ENCODE data around the gene CDH1.

Gene CDH1

DNA sequence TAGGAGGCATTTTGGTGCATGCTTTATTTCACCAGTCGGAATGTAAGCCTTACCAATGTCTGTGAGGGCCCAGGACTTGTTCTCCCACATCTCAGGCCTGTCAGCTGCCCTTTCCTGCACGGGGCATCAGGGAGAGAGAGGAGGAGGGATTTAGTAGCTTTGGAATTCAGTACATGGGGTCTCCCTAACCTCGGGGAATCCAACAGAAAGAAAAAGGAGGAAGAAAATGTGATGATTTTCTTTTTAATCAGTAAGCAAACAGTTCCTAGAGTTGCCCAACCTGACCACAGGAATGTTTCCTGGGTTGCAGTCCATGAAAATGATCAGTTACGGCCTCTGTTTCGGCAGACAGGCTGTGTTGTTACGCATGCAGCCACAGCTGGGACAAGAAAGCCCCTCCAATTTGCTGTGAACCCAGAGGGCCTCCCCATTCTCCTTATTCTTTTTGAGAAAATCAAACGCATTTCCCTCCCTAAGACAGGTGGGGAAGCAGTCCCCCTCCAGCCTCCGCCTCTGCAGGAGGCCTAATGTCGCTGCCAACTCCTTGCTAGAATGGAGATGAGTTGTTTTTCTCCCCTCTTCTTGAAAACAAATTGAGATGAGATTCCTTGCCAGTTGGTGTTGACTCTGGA is 53.2 kb downstream of the CDH1 start:
- Histone ChIP-seq H3K9me3 (ENCODE audit: control insufficient read depth, insufficient read depth, low read length) (no peaks in the 10 kb centered on the region), H3K36me3 (ENCODE audit: control insufficient read depth, insufficient read depth, low read length) (no peaks in the 10 kb centered on the region), H3K27me3 (ENCODE audit: control insufficient read depth, insufficient read depth, low read length) (no peaks in the 10 kb centered on the region), H3K4me1 (ENCODE audit: control insufficient read depth, insufficient read depth, low read length) (peaks cover 7% of the 10 kb centered on the region), H3K4me3 (ENCODE audit: low read length) (no peak overlapping the region), H3K27ac (ENCODE audit: low read length) (peak overlapping the region; percentile 17)
- no peak for DNase-seq (ENCODE audit: low read depth, low spot score)
- WGBS (ENCODE audit: insufficient coverage, insufficient read length), result no CpG with 5 or more reads among the region's 9 CpGs

DNA sequence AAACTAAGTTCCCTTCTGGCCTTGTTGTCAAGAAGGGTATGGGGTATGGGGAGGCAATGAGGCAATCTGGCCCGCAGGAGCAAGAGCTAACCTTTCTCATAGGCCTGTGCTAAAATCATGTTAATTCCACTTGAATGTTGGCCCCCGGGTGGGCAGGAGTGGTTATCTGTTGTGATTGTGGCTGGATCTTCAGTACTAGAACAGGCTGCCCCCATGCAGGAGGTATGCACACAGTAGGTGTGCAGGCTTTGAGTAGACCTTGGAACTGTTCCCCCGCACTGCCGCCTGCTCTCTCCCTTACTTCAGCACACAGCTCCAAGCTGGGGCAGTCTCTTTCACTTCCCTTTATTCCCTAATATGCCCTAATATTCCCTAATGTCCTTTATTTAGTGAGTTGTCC is 53.9 kb downstream of the CDH1 start:
- no peaks in the 10 kb centered on the region for H3K36me3 ChIP-seq (ENCODE audit: control insufficient read depth, insufficient read depth, low read length)
- no peak for DNase-seq (ENCODE audit: low read depth, low spot score)
- peaks cover 7% of the 10 kb centered on the region for H3K4me1 ChIP-seq (ENCODE audit: control insufficient read depth, insufficient read depth, low read length)
- no peaks in the 10 kb centered on the region for H3K9me3 ChIP-seq (ENCODE audit: control insufficient read depth, insufficient read depth, low read length)
- WGBS (ENCODE audit: insufficient coverage, insufficient read length), result no CpG with 5 or more reads among the region's 4 CpGs
- no peak overlapping the region for H3K4me3 ChIP-seq (ENCODE audit: low read length)
- peak overlapping the region; percentile 17 for H3K27ac ChIP-seq (ENCODE audit: low read length)
- H3K27me3 ChIP-seq (ENCODE audit: control insufficient read depth, insufficient read depth, low read length), result no peaks in the 10 kb centered on the region

DNA sequence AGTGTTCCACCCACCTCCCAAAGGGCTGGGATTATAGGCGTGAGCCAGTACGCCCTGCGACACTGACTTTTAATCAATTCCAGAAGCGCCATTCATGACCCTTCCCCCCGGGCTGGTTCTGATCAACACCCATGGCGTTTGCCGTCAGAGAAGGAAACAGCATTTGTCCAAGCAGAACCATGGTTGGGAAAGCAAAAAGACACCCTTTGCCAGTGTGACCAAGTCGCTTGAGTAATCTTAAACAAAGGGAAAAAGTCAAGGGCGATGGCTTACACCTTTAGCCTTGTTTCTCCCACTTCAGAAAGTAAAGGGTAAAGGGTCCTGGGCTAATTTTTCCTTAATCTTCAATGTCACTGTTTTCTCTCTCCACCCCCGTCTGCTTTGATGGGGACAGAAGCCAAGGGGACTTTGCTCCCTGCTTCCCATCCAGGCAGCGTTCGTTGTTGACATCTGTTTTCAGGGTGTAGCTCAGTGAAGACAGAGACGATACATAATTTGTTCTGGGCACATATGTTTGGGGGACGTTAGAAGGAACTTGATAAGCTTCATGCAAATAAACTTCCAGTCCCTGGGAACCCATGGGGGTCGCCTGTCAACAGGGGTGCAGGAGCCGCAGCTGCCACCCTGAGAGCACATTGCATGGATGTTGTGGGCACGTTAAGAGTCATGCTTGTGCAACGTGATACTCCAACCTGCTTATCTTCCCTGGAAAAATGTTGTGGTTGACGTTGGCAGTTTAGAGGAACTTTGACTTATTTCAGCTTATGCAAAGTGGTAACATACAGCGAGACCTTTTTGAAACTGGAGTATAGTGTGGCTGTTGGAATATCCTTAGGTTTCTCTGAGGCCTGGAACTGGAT is 55.6 kb downstream of the CDH1 start:
- DNase-seq (ENCODE audit: low read depth, low spot score), result no peak
- H3K27me3 ChIP-seq (ENCODE audit: control insufficient read depth, insufficient read depth, low read length), result no peaks in the 10 kb centered on the region
- no peaks in the 10 kb centered on the region for H3K9me3 ChIP-seq (ENCODE audit: control insufficient read depth, insufficient read depth, low read length)
- no peak overlapping the region for H3K4me3 ChIP-seq (ENCODE audit: low read length)
- no peaks in the 10 kb centered on the region for H3K36me3 ChIP-seq (ENCODE audit: control insufficient read depth, insufficient read depth, low read length)
- WGBS (ENCODE audit: insufficient coverage, insufficient read length), result no CpG with 5 or more reads among the region's 20 CpGs
- peaks cover 7% of the 10 kb centered on the region for H3K4me1 ChIP-seq (ENCODE audit: control insufficient read depth, insufficient read depth, low read length)
- H3K27ac ChIP-seq (ENCODE audit: low read length), result no peak overlapping the region

DNA sequence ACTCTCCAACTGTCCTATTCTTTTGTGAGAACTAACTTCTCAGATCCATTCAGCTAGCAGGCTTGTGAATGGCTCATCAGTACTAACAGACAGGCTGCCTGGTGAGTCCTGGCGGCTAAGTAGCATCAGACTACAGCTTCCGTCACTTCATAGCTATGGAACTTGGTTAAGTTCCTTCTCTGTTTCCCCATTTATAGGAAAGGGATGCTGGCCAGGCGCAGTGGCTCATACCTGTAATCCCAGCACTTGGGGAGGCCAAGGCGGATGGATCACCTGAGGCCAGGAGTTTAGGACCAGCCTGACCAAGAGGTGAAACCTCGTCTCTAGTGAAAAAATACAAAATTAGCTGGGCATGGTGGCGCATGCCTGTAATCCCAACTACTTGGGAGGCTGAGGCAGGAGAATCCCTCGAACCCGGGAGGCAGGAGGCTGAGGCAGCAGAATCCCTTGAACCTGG is 56.3 kb downstream of the CDH1 start:
- Histone ChIP-seq H3K4me1 (ENCODE audit: control insufficient read depth, insufficient read depth, low read length) (peaks cover 8% of the 10 kb centered on the region), H3K27ac (ENCODE audit: low read length) (no peak overlapping the region), H3K36me3 (ENCODE audit: control insufficient read depth, insufficient read depth, low read length) (no peaks in the 10 kb centered on the region), H3K27me3 (ENCODE audit: control insufficient read depth, insufficient read depth, low read length) (no peaks in the 10 kb centered on the region), H3K4me3 (ENCODE audit: low read length) (no peak overlapping the region), H3K9me3 (ENCODE audit: control insufficient read depth, insufficient read depth, low read length) (no peaks in the 10 kb centered on the region)
- DNase-seq (ENCODE audit: low read depth, low spot score), result no peak
- WGBS (ENCODE audit: insufficient coverage, insufficient read length), result no CpG with 5 or more reads among the region's 8 CpGs

DNA sequence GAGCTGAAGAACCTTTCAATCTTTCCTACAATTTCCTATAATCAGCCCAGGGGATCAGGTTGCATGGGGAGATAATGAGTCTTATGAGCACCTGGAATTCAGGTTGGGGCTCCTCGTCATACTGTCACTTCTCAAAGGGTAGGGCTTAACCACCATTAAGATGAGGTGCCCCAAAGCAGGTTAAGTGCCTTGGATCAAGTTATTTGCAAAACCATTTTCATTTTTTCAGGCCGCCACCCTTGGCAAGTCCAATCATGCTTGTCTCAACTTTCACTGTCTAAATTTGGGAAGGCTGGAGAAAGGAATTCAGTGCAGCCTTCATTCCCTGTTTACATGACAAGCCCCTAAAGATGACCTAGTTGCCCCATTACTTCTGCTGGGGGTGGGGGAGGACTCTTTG is 61.3 kb downstream of the CDH1 start:
- peaks cover 11% of the 10 kb centered on the region; the same call in 1 of the 2 replicates for H3K36me3 ChIP-seq (ENCODE audit: control insufficient read depth, insufficient read depth, low read length)
- H3K27me3 ChIP-seq (ENCODE audit: control insufficient read depth, insufficient read depth, low read length), result no peaks in the 10 kb centered on the region
- no peak for DNase-seq (ENCODE audit: low read depth, low spot score)
- H3K27ac ChIP-seq (ENCODE audit: low read length), result no peak overlapping the region
- H3K4me3 ChIP-seq (ENCODE audit: low read length), result no peak overlapping the region
- no peaks in the 10 kb centered on the region for H3K9me3 ChIP-seq (ENCODE audit: control insufficient read depth, insufficient read depth, low read length)
- WGBS (ENCODE audit: insufficient coverage, insufficient read length), result no CpG with 5 or more reads among the region's 2 CpGs
- H3K4me1 ChIP-seq (ENCODE audit: control insufficient read depth, insufficient read depth, low read length), result peaks cover 5% of the 10 kb centered on the region; the same call in 1 of the 2 replicates

DNA sequence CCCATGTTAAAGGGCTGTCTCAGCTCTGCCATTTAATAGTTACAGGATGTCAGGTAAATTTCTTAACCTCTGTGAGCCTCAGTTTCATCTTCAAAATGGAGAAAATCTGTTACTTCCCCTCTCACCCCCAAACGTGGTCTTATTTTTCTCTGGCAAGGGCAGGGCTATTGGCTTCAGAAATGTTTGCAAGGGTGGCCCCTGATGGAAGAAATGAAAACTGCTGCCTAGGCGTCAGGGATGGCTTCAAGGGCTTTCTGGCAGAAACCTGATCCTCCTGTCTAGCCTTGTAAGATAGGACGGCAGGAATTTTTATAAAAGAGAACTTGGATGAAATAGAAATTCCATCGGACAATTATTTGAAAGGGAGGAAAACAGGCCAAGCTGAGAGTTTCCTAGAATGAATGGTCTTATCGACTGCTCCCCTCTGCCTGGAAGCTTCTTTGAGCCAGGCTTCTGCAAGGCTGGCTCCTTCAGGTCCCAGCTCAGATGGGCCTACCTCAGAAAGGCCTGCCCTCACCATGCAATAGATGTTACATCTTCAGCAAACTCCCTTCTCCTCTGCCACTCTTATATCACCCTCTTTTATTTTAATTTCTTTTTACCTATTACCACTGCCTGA is 63.3 kb downstream of the CDH1 start:
- no peak overlapping the region for H3K27ac ChIP-seq (ENCODE audit: low read length)
- peak; percentile 64 for DNase-seq (ENCODE audit: low read depth, low spot score)

DNA sequence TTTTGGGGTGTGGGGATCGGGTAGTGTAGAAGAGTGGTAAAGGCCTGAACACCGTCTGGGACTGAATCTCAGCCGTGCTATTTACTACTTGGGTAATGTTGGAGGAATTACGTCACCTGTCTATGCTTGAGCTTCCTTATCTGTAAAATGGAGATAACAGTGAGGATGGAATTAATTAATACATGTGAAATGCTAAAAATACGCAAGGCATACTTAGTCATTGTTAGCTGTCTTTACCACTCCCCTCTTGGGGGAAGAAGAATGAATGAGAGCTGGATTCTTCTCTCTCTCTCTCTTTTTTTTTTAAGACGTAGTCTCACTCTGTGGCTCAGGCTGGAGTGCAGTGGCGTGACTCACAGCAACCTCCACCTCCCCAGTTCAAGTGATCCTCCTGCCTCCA is 65.1 kb downstream of the CDH1 start:
- WGBS (ENCODE audit: insufficient coverage, insufficient read length), result no CpG with 5 or more reads among the region's 7 CpGs
- peaks cover 4% of the 10 kb centered on the region; the same call in 1 of the 2 replicates for H3K4me1 ChIP-seq (ENCODE audit: control insufficient read depth, insufficient read depth, low read length)
- no peak for DNase-seq (ENCODE audit: low read depth, low spot score)
- H3K27ac ChIP-seq (ENCODE audit: low read length), result no peak overlapping the region
- H3K4me3 ChIP-seq (ENCODE audit: low read length), result no peak overlapping the region
- no peaks in the 10 kb centered on the region for H3K27me3 ChIP-seq (ENCODE audit: control insufficient read depth, insufficient read depth, low read length)
- peaks cover 11% of the 10 kb centered on the region; the same call in 1 of the 2 replicates for H3K36me3 ChIP-seq (ENCODE audit: control insufficient read depth, insufficient read depth, low read length)
- no peaks in the 10 kb centered on the region for H3K9me3 ChIP-seq (ENCODE audit: control insufficient read depth, insufficient read depth, low read length)

More for the DNA sequence above, 63.3 kb downstream of the CDH1 start:
- H3K9me3 ChIP-seq (ENCODE audit: control insufficient read depth, insufficient read depth, low read length), result no peaks in the 10 kb centered on the region
- H3K36me3 ChIP-seq (ENCODE audit: control insufficient read depth, insufficient read depth, low read length), result peaks cover 11% of the 10 kb centered on the region; the same call in 1 of the 2 replicates
- peaks cover 4% of the 10 kb centered on the region; the same call in 1 of the 2 replicates for H3K4me1 ChIP-seq (ENCODE audit: control insufficient read depth, insufficient read depth, low read length)
- no CpG with 5 or more reads among the region's 5 CpGs for WGBS (ENCODE audit: insufficient coverage, insufficient read length)
- no peaks in the 10 kb centered on the region for H3K27me3 ChIP-seq (ENCODE audit: control insufficient read depth, insufficient read depth, low read length)
- H3K4me3 ChIP-seq (ENCODE audit: low read length), result no peak overlapping the region

DNA sequence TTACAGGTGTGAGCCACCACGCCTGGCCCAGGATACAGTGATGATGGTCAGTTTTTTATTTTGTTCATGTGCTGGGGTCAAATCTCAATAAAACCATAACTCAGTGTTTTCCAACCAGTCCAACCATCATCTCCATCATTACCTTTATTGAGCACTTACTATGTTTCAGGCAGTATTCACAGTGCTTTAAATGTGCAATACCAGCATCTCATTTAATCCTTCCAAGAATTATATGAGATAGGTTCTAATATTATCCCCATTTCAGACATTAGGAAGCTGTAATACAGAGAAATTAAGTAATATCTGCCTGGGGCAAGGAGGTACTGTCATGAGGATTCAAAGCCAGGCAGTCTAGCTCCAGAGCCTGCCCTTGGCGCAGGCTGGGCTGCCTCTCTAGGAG is 69.3 kb downstream of the CDH1 start:
- no peak for DNase-seq (ENCODE audit: low read depth, low spot score)
- Histone ChIP-seq H3K27me3 (ENCODE audit: control insufficient read depth, insufficient read depth, low read length) (no peaks in the 10 kb centered on the region), H3K4me1 (ENCODE audit: control insufficient read depth, insufficient read depth, low read length) (no peaks in the 10 kb centered on the region), H3K4me3 (ENCODE audit: low read length) (no peak overlapping the region), H3K27ac (ENCODE audit: low read length) (no peak overlapping the region), H3K9me3 (ENCODE audit: control insufficient read depth, insufficient read depth, low read length) (no peaks in the 10 kb centered on the region), H3K36me3 (ENCODE audit: control insufficient read depth, insufficient read depth, low read length) (peaks cover 23% of the 10 kb centered on the region)
- WGBS (ENCODE audit: insufficient coverage, insufficient read length), result no CpG with 5 or more reads among the region's 2 CpGs

DNA sequence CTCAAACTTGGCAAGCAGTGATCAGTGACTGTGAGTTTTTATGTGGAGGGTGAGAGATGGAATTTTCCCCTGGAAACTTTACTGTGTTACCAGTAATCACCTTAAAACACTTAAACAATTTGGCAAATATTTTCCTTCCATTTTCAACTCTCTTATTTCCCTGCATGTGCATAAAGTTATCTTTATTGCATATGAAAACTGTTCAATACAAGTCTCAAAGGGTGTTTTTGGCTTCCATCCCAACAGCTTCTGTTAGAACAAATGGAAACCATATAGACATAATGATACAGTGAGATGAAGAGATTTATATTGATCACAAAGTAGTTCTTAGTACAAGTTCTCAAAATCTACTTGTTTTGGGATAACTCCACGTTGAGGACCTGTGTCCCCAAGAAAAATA is 69.9 kb downstream of the CDH1 start:
- Histone ChIP-seq H3K4me3 (ENCODE audit: low read length) (no peak overlapping the region), H3K9me3 (ENCODE audit: control insufficient read depth, insufficient read depth, low read length) (no peaks in the 10 kb centered on the region), H3K4me1 (ENCODE audit: control insufficient read depth, insufficient read depth, low read length) (no peaks in the 10 kb centered on the region), H3K36me3 (ENCODE audit: control insufficient read depth, insufficient read depth, low read length) (peaks cover 24% of the 10 kb centered on the region), H3K27ac (ENCODE audit: low read length) (no peak overlapping the region), H3K27me3 (ENCODE audit: control insufficient read depth, insufficient read depth, low read length) (no peaks in the 10 kb centered on the region)
- DNase-seq (ENCODE audit: low read depth, low spot score), result no peak
- no CpG with 5 or more reads among the region's 1 CpG for WGBS (ENCODE audit: insufficient coverage, insufficient read length)

DNA sequence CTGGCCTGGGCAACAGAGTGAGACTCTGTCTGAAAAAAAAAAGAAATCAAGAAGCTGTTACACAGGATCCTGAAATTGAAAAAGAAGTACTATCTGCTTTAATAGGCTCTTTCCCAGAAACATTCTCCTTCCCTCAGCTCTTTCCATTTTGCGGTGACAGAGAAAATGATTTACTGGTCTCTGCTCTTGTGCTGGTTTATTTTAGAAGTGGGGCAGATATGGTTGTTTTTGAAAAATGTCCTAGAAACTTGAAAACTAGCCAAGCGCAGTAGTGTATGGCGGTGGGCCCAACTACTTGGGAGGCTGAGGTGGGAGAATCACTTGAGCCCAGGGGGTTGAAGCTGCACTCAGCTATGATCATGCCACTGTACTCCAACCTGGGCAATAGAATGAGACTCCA is 77.4 kb downstream of the CDH1 start:
- H3K36me3 ChIP-seq (ENCODE audit: control insufficient read depth, insufficient read depth, low read length), result peaks cover 27% of the 10 kb centered on the region

More for the DNA sequence above, 77.4 kb downstream of the CDH1 start:
- no peak overlapping the region for H3K27ac ChIP-seq (ENCODE audit: low read length)
- WGBS (ENCODE audit: insufficient coverage, insufficient read length), result no CpG with 5 or more reads among the region's 3 CpGs
- H3K9me3 ChIP-seq (ENCODE audit: control insufficient read depth, insufficient read depth, low read length), result no peaks in the 10 kb centered on the region
- no peak overlapping the region for H3K4me3 ChIP-seq (ENCODE audit: low read length)
- H3K4me1 ChIP-seq (ENCODE audit: control insufficient read depth, insufficient read depth, low read length), result no peaks in the 10 kb centered on the region
- DNase-seq (ENCODE audit: low read depth, low spot score), result no peak
- H3K27me3 ChIP-seq (ENCODE audit: control insufficient read depth, insufficient read depth, low read length), result no peaks in the 10 kb centered on the region

Measured in iPS DF 6.9 (cell line).